H7 (cell line): ENCODE data around the gene DMD. TPM values are rescaled to one million over a fixed set of nuclear protein-coding genes. Genes with fewer than 3 reads are reported as not detected.
"Not testable (repeated sequence)": the region's sequence is repeated elsewhere in the genome, so short reads cannot be mapped to it uniquely, and the experiment has no call there.

Experiments used
- DNase-seq: peaks from one replicate; pipeline ENCODE4 v3.0.0; 2012
- H3K27me3 ChIP-seq: 2 replicates; pipeline ENCODE4 v1.6.0; 2011; ENCODE audit warnings: mild to moderate bottlenecking, low read length; ENCODE audit not compliant: control insufficient read depth, insufficient read depth
- H3K36me3 ChIP-seq: replicated peaks from 2 replicates; pipeline ENCODE4 v1.5.1; 2011; ENCODE audit warnings: low read length; ENCODE audit not compliant: control insufficient read depth, insufficient read depth
- H3K4me3 ChIP-seq: 2 replicates; pipeline ENCODE4 v1.5.1; 2011; ENCODE audit warnings: low read depth, mild to moderate bottlenecking, control low read depth, low read length, moderate library complexity; ENCODE audit not compliant: insufficient read depth
- total RNA-seq: library from RNA; depleted of rRNA; stranded (reverse); fragments of >200 nt; shearing (Covaris generic); gene quantifications from 2 replicates; pipeline ENCODE4 v1.2.3, GENCODE V29; 2014

Gene DMD
- total RNA-seq, 1 experiment from 2014 or later, result 17.1 TPM

GRCh38 chrX:31981546-31982062 lies 1229.7 kb downstream of the DMD start:
- Histone ChIP-seq H3K27me3 (no peaks in the 10 kb centered on the region; the same call in 1 of the 2 replicates), H3K4me3 (no peak overlapping the region), H3K36me3 (no peaks in the 10 kb centered on the region)
- no peak for DNase-seq

DNA sequence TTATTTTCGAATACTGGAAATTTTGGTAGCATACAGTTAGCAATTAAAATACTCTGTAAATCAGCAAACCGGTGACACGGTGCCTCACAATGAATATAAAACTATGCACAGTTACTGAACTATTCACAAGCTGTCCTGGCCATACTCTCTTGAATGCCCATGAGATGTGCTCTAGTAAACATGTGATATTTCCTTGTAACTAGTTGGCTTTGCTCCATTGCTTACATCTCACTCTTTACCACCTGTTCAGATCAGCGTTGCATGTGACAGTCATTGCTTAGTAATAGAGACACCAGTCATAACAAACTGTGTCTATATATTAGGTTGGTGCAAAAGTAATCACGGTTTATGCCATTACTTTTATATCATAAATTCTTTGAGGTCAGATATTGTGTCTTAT lies 1241.6 kb downstream of the DMD start:
- no peak for DNase-seq
- Histone ChIP-seq H3K36me3 (no peaks in the 10 kb centered on the region), H3K27me3 (no peaks in the 10 kb centered on the region), H3K4me3 (no peak overlapping the region)

- DNase-seq, result no peak
- Histone ChIP-seq H3K4me3 (no peak overlapping the region), H3K36me3 (no peaks in the 10 kb centered on the region), H3K27me3 (no peaks in the 10 kb centered on the region)
Measured at GRCh38 chrX:31962256-31962655, 1249.1 kb downstream of the DMD start.

GRCh38 chrX:31934842-31935370 lies 1276.4 kb downstream of the DMD start:
- Histone ChIP-seq H3K4me3 (no peak overlapping the region), H3K36me3 (no peaks in the 10 kb centered on the region), H3K27me3 (no peaks in the 10 kb centered on the region)
- DNase-seq, result no peak

DNA sequence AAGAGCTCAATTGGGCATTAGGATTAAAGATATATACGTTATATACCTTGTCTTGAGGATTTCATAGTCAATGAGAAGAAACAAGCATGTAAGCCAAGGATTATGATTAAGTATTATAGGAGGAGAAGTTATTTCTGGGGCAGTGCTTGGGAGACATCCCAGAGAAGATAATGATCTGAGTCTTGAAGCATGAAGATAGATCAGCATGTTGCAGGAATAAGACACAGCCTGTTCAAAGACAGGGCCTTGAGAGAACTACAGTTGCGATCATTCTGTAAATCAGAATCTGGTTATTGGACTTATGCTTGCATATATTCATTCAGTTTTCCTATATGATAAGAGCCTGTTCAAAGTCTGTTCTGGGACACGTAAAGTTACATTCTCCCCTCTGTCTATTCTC lies 1277.3 kb downstream of the DMD start:
- Histone ChIP-seq H3K4me3 (no peak overlapping the region), H3K27me3 (no peaks in the 10 kb centered on the region), H3K36me3 (no peaks in the 10 kb centered on the region)
- DNase-seq, result no peak

DNA sequence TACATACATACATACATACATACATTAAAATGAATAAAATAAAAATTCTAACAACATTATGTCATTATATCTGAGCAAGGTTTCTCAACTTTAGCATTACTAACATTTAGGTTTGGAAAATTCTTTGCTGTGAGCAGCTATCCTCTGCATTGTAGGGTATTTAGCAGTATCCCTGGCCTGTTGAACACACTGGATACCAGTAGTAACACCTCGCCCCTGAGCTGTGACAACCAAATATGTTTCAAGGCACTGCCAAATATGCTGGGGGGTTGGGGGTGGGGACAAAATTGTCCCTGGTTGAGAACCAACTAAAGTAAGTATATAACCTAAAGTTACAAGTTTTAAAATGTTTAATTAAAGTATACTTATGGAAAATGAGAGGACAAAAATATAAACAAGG lies 1278.6 kb downstream of the DMD start:
- DNase-seq, result no peak
- H3K36me3 ChIP-seq, result no peaks in the 10 kb centered on the region
- H3K4me3 ChIP-seq, result no peak overlapping the region
- H3K27me3 ChIP-seq, result no peaks in the 10 kb centered on the region

DNA sequence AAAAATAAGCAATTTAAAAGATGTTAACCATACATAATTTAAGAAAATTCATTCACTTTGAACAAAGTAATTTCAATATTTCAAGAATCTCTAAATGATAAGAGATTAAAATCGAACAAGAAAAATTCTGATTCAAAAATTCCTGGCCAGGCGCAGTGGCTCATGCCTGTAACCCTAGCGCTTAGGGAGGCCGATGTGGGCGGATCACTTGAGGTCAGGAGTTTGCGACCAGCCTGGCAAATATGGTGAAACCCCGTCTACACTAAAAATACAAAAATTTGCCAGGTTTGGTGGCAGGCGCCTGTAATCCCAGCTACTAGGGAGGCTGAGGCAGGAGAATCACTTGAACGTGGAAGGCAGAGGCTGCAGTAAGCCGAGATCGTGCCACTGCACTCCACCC lies 1279.0 kb downstream of the DMD start:
- not testable (repeated sequence) for H3K27me3 ChIP-seq, H3K4me3 ChIP-seq, DNase-seq, H3K36me3 ChIP-seq

GRCh38 chrX:31931225-31931624 lies 1280.1 kb downstream of the DMD start:
- no peaks in the 10 kb centered on the region for H3K36me3 ChIP-seq
- DNase-seq, result no peak
- H3K27me3 ChIP-seq, result no peaks in the 10 kb centered on the region
- no peak overlapping the region for H3K4me3 ChIP-seq

DNA sequence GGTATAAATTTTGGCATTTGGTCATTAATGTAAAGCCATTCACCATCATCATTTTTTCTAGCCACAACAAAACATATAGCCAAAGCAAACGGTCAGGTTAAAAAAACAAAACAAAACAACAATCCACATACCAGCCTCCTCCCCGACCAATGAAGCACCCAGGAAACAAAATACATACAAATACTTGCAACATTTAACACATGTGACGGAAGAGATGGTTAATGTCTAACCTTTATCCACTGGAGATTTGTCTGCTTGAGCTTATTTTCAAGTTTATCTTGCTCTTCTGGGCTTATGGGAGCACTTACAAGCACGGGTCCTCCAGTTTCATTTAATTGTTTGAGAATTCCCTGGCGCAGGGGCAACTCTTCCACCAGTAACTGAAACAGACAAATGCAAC lies 1282.0 kb downstream of the DMD start:
- no peaks in the 10 kb centered on the region for H3K36me3 ChIP-seq
- no peak overlapping the region for H3K4me3 ChIP-seq
- H3K27me3 ChIP-seq, result no peaks in the 10 kb centered on the region
- DNase-seq, result no peak

- no peak for DNase-seq
- H3K27me3 ChIP-seq, result no peaks in the 10 kb centered on the region
- no peak overlapping the region for H3K4me3 ChIP-seq
- H3K36me3 ChIP-seq, result no peaks in the 10 kb centered on the region
Measured at GRCh38 chrX:31921236-31921635, 1290.1 kb downstream of the DMD start.

GRCh38 chrX:31909850-31910572 lies 1301.3 kb downstream of the DMD start:
- Histone ChIP-seq H3K36me3 (no peaks in the 10 kb centered on the region), H3K4me3 (no peak overlapping the region), H3K27me3 (no peaks in the 10 kb centered on the region)
- no peak for DNase-seq

DNA sequence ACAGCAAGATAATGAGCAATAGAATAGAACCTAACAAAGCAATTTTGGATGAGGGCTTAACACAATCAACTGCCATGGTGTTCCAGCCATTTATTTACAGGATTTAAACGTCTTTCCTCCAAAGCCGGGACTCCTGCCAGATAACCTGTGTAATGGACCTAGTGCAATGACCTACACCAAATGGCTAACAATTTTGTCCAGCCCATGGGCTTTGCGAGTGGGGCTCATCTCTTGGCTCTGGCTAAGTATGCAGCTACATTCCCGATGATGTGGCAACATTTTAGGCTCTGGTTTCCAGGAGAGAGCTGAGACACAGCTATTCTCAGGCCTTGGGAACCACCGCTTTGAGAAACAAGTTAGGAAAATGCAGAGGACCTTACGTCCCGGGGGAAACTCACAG lies 1317.2 kb downstream of the DMD start:
- H3K27me3 ChIP-seq, result no peaks in the 10 kb centered on the region
- no peak for DNase-seq
- no peak overlapping the region for H3K4me3 ChIP-seq
- H3K36me3 ChIP-seq, result no peaks in the 10 kb centered on the region

GRCh38 chrX:31893525-31893924 lies 1317.8 kb downstream of the DMD start:
- Histone ChIP-seq H3K36me3 (no peaks in the 10 kb centered on the region), H3K4me3 (no peak overlapping the region), H3K27me3 (no peaks in the 10 kb centered on the region)
- no peak for DNase-seq

- Histone ChIP-seq H3K4me3 (no peak overlapping the region), H3K27me3 (no peaks in the 10 kb centered on the region), H3K36me3 (no peaks in the 10 kb centered on the region)
- DNase-seq, result no peak
Measured at GRCh38 chrX:31889088-31889487, 1322.3 kb downstream of the DMD start.

DNA sequence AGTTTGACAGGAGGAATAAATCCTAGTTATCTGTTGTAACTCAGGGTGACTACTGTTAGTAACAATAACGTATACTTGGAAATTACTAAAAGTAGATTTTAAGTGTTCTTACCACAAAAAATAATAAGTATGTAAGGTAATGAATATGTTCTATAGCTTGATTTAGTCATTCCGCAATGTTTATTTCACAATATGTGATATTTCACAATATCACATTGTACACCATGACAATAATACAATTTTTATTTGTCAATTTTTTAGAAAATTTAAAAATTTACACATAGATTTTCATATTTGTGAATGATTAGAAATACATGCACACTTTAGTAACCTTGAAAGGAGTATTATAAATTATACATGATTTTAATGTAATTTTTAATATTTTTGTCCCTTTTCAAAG lies 1326.8 kb downstream of the DMD start:
- Histone ChIP-seq H3K36me3 (no peaks in the 10 kb centered on the region), H3K27me3 (no peaks in the 10 kb centered on the region), H3K4me3 (no peak overlapping the region)
- no peak for DNase-seq
